Small intestine (tissue), 7 donors: ENCODE data around the gene MC4R. TPM values are rescaled to one million over a fixed set of nuclear protein-coding genes. Genes with fewer than 3 reads are reported as not detected.

Source experiments
- DNase-seq, 2 donors: peaks; one replicate each; pipeline versions ENCODE4 v3.0.0 to v3.0.0-alpha.2; 2013
- FAIRE-seq: peaks from 2 replicates; lab custom pipeline; 2012; peaks lifted over from hg19 to GRCh38; lab: Jason Lieb, UNC
- H3K27ac ChIP-seq, 3 donors: one replicate each; pipeline ENCODE4 v1.5.1; 2013; ENCODE audit warnings: low read length in 2 of 3, mild to moderate bottlenecking in 2 of 3, control low read depth in 1 of 3, inconsistent platforms in 1 of 3, low read depth in 1 of 3, moderate library complexity in 1 of 3
- H3K27me3 ChIP-seq, 3 donors: one replicate each; pipeline ENCODE4 v1.6.1; 2013; ENCODE audit warnings: low read length in 3 of 3, inconsistent platforms in 1 of 3; ENCODE audit not compliant: control insufficient read depth in 3 of 3, insufficient read depth in 3 of 3
- H3K36me3 ChIP-seq, 3 donors: one replicate each; pipeline ENCODE4 v1.6.1; 2013; ENCODE audit warnings: low read length in 3 of 3, inconsistent platforms in 1 of 3, low read depth in 1 of 3, mild to moderate bottlenecking in 1 of 3, moderate library complexity in 1 of 3; ENCODE audit not compliant: control insufficient read depth in 3 of 3, insufficient read depth in 2 of 3
- H3K4me1 ChIP-seq, 3 donors: one replicate each; pipeline ENCODE4 v1.6.1; 2013; ENCODE audit warnings: low read length in 2 of 3, inconsistent platforms in 1 of 3, low read depth in 1 of 3, mild to moderate bottlenecking in 1 of 3, moderate library complexity in 1 of 3; ENCODE audit not compliant: control insufficient read depth in 3 of 3, insufficient read depth in 2 of 3
- H3K4me3 ChIP-seq, 3 donors: one replicate each; pipeline ENCODE4 v1.5.1; 2013; ENCODE audit warnings: low read length in 3 of 3, control low read depth in 1 of 3, inconsistent platforms in 1 of 3, low read depth in 1 of 3, mild to moderate bottlenecking in 1 of 3, moderate library complexity in 1 of 3
- H3K9me3 ChIP-seq, 2 donors: one replicate each; pipeline ENCODE4 v1.6.1; 2013; ENCODE audit warnings: low read depth in 1 of 2, low read length in 1 of 2; ENCODE audit not compliant: control insufficient read depth in 2 of 2, insufficient read depth in 1 of 2
- WGBS, 3 donors: extraction: QIAGEN DNeasy Blood & Tissue Kit; methylation state at CpG; one replicate each; pipeline ENCODE4 v1.1.7; 2013; 5-methylcytosine and 5-hydroxymethylcytosine counted together
- polyA plus RNA-seq, 4 donors: library from polyadenylated mRNA; stranded (reverse) in 3 of 4; unstranded in 1 of 4; fragments of 200-250 nt in 3 of 4; fragments of 120-200 nt in 1 of 4; gene quantifications; one replicate each; pipeline versions ENCODE4 v1.2.1 to v1.2.3, GENCODE V29; 2013
- donor health status: healthy with polysubstance abuse.
- donor health status: control.
- donor health status: control.
- donor health status: Bipolar disorder and iron deficiency.
- donor health status: healthy.

MC4R gene
- polyA plus RNA-seq, 4 donors = 0.28 TPM; not detected in 3

- H3K4me3 ChIP-seq = no peak overlapping the region
- DNase-seq (no peak), FAIRE-seq (no peak)
- no peaks in the 10 kb centered on the region for H3K36me3 ChIP-seq
- no peaks in the 10 kb centered on the region for H3K9me3 ChIP-seq
- H3K27ac ChIP-seq = no peak overlapping the region
- H3K4me1 ChIP-seq = no peaks in the 10 kb centered on the region
- no peaks in the 10 kb centered on the region for H3K27me3 ChIP-seq
- WGBS, 3 donors = 81 to 85% (median 81%) methylated on average over 3 of the region's 3 CpGs
Observed at GRCh38 chr18:60350941-60351340, 21.6 kb downstream of the MC4R start.

- H3K9me3 ChIP-seq = no peaks in the 10 kb centered on the region
- WGBS, 3 donors = 85 to 97% (median 88%) methylated on average over 1 of the region's 1 CpG
- no peak for FAIRE-seq
- H3K27ac ChIP-seq = no peak overlapping the region
- H3K4me3 ChIP-seq = no peak overlapping the region
- DNase-seq = no peak
- H3K36me3 ChIP-seq = no peaks in the 10 kb centered on the region
- no peaks in the 10 kb centered on the region for H3K27me3 ChIP-seq
- no peaks in the 10 kb centered on the region for H3K4me1 ChIP-seq
Observed at GRCh38 chr18:60350150-60350549, 22.4 kb downstream of the MC4R start.

DNA sequence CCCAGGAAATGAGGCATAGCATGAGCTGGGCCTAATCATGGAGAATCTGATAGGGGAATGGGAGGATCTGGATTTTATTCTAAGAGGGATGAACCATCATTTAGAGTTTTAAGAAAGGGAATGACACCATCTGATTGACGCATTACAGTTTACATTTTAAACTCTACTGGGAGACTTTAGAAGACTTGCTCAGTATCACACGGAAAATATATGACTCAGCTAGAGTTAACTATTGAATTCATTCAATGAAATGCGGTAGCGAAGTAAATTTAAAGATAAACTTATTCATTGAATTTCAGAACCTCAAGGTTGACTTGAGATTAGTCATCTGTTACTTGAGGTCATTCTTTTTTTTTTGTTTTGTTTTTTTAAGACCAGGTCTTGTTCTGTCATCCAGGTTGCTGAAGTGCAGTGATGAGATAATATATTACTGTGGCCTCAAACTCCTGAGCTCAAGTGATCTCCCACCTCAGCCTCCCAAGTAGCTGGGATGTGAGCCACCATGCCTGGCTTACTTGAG, 25.0 kb downstream of the MC4R start:
- Histone ChIP-seq H3K36me3 (no peaks in the 10 kb centered on the region), H3K9me3 (no peaks in the 10 kb centered on the region), H3K27ac (no peak overlapping the region), H3K4me1 (no peaks in the 10 kb centered on the region), H3K4me3 (no peak overlapping the region), H3K27me3 (no peaks in the 10 kb centered on the region)
- 90 to 93% (median 93%) methylated on average over 4 of the region's 4 CpGs for WGBS, 3 donors
- no peak for DNase-seq
- FAIRE-seq = no peak

DNA sequence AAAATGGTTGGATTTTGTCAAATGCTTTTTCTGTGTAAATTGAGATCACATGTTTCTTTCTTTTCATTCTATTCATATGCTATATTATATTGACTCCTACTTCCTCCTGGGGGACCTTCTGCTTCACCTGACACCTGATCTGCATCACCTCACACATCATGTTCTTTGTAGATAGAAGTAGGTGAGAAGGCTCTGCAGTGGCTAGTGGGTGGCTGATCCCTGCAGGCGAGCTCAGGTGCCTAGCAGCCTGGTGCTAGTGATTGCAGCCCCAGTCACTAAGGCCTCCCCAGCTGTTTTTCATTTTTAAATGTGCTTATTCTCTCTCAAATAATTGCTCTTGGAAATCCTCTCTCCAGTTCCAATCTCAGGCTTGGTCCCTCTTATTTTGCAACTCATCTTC, 33.6 kb downstream of the MC4R start:
- FAIRE-seq (no peak), DNase-seq (no peak)
- Histone ChIP-seq H3K36me3 (no peaks in the 10 kb centered on the region), H3K27ac (no peak overlapping the region), H3K27me3 (no peaks in the 10 kb centered on the region), H3K4me3 (no peak overlapping the region), H3K4me1 (no peaks in the 10 kb centered on the region), H3K9me3 (no peaks in the 10 kb centered on the region)
- WGBS, 3 donors = 34 to 78% (median 63%) methylated on average over 1 of the region's 1 CpG

DNA sequence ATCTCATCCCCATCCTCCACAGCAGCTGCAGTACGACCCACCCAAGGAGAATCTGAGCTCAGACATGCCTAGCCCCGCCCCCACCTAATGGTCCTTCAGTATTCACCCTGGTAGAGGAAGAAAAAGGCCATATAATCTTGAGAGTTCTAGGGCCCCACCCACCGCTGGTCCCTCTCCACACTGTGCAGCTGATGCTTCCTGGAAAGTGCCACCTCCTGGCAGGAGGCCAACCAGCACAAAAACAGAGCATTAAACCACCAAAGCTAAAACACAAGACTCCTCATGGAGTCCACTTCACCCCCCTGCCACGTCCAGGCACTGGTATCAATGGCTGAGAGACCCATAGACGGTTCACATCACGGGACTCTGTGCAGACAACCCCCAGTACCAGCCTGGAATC, 40.7 kb downstream of the MC4R start:
- Histone ChIP-seq H3K4me1 (no peaks in the 10 kb centered on the region), H3K9me3 (peaks cover 0 to 12% of the 10 kb centered on the region in 2 donors), H3K27me3 (no peaks in the 10 kb centered on the region), H3K4me3 (no peak overlapping the region), H3K36me3 (no peaks in the 10 kb centered on the region), H3K27ac (no peak overlapping the region)
- DNase-seq (no peak), FAIRE-seq (no peak)
- 65 to 75% (median 69%) methylated on average over 6 of the region's 6 CpGs for WGBS, 3 donors

GRCh38 chr18:60329131-60329530, 43.4 kb downstream of the MC4R start:
- Histone ChIP-seq H3K36me3 (no peaks in the 10 kb centered on the region), H3K9me3 (peaks cover 0 to 12% of the 10 kb centered on the region in 2 donors), H3K4me3 (no peak overlapping the region), H3K4me1 (no peaks in the 10 kb centered on the region), H3K27me3 (no peaks in the 10 kb centered on the region), H3K27ac (no peak overlapping the region)
- FAIRE-seq = no peak
- no peak for DNase-seq

GRCh38 chr18:60327880-60328279, 44.7 kb downstream of the MC4R start:
- Histone ChIP-seq H3K27me3 (no peaks in the 10 kb centered on the region), H3K27ac (no peak overlapping the region), H3K36me3 (no peaks in the 10 kb centered on the region), H3K9me3 (peaks cover 0 to 12% of the 10 kb centered on the region in 2 donors), H3K4me1 (no peaks in the 10 kb centered on the region), H3K4me3 (no peak overlapping the region)
- FAIRE-seq = no peak
- DNase-seq = no peak
- 54 to 81% (median 78%) methylated on average over 2 of the region's 2 CpGs for WGBS, 3 donors

DNA sequence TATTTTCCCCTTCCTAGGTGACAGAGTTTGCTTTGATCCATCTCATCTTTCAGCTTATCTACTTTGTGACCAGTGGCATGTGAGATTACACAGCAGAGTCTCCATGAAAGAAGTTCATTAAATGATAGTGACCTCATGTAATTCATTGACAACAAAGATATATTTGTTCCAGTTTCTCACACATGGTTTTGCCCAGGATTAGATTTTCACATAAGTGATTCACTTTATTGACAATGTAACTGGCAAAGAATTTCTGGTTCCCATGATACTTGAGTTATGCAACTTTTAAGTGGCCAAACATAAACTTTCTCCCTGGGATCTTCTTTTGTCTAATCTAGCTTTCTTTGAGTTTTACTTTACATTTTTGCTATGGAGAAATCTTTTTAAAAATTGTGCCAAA, 50.0 kb downstream of the MC4R start:
- FAIRE-seq (no peak), DNase-seq (no peak)
- no peak overlapping the region for H3K4me3 ChIP-seq
- no peaks in the 10 kb centered on the region for H3K4me1 ChIP-seq
- no peaks in the 10 kb centered on the region for H3K36me3 ChIP-seq
- H3K9me3 ChIP-seq = peaks cover 0 to 4% of the 10 kb centered on the region in 2 donors
- no peaks in the 10 kb centered on the region for H3K27me3 ChIP-seq
- no peak overlapping the region for H3K27ac ChIP-seq
